ENCODE results near the gene LRFN5.
"Not testable (repeated sequence)": the region's sequence is repeated elsewhere in the genome, so short reads cannot be mapped to it uniquely, and the experiment has no call there.

The LRFN5 gene

DNA sequence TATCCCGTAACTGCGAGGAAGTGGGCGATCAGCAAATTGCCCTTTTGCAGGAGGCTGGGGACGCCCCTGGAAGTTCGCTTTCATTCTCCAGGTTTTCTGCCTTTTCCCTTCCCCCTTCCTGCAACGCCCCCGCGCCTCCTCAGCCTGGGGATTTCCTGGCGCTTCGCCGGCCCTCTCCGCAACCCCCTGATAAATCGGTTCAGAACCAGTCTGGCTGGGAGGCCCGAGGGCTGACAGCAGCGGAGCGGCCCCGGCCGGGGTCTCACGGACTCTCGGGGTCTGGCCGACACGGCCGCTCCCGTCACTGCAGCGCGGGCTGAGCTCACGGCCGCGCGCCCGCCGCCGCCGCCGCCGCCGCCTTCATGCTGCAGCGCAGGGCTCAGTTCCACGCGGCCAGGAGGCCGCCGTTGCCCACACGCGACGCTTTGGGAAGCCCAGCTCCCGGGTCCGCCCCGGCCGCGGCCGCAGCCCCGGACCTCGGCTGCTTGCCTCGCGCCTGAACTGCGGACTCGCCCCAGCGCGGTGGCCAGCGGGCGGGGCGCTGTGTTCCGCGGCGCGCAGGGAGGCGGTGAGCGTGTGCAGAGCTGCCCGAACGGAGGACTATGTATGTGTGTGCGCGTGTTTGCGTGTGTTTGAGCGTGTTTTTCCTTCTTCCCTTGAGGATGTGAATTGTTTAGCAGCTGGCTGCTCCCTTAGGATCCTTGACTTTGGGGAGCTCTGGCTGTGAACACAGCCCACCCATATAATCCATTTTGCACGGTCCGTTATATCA, at the start of gene LRFN5:
LRFN5 (plus strand) TSS at position 345 of the 772 bp plus-strand sequence.
- DNase-seq (ENCODE audit: low read depth), result no peak

DNA sequence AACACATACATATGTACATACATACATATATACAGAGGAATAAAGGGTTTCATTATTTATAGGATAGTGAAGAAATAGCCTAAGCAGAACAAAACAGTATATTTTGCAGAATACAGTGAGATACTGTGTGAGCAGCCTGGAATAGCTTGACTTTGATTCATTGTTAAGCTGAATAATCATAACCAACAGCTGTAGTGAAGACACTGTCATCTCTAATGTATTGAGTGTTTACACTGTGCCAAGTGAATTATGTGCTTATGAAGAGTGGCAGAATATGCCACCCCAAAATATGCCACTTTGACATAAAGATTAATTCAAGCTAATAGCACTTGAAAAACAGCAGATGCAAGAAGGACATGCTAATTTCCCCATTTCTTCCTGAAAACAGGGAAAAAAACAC, 48.2 kb upstream of the LRFN5 start:
- no peak for DNase-seq (ENCODE audit: low read depth)

GRCh38 chr14:41566864-41567263, 39.8 kb upstream of the LRFN5 start:
- not testable (repeated sequence) for DNase-seq (ENCODE audit: low read depth)

GRCh38 chr14:41568979-41569378, 37.7 kb upstream of the LRFN5 start:
- no peak for DNase-seq (ENCODE audit: low read depth)

DNA sequence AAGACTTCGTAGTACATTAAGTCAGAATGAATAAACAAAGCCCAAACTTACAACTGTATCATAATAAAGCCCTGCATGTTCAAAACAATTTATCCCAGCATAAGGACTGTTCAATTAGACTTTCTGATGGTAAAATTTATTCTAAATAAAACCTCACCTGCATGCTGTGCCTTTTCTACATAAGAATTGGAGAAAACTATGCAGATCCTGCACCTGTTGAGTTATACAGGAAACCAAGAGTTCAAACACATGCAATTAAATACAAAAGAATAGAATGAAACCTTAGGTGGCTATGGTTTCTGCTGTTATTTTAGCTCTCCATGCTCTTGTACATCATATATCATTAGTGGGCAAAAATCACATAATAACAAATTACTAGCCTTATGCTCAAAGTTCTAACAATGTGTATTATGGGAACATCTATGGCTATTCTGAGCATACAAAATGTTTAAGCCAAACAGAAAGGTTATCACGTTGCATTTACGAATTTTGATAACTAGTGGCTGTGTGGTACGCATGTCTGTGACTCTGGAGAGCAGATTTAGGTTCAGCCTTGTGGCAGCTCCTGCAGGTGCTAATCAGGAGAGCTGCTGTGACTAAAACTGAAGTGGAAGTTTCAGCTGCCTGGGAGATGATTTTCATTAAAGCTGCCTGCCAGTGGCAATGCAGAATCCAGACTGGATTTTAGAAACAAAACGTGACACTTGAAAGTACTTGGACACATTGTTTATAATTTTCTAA, 36.1 kb upstream of the LRFN5 start:
- DNase-seq (ENCODE audit: low read depth), result no peak

- no peak for DNase-seq (ENCODE audit: low read depth)
Observed at GRCh38 chr14:41586237-41586636, 20.4 kb upstream of the LRFN5 start.

DNA sequence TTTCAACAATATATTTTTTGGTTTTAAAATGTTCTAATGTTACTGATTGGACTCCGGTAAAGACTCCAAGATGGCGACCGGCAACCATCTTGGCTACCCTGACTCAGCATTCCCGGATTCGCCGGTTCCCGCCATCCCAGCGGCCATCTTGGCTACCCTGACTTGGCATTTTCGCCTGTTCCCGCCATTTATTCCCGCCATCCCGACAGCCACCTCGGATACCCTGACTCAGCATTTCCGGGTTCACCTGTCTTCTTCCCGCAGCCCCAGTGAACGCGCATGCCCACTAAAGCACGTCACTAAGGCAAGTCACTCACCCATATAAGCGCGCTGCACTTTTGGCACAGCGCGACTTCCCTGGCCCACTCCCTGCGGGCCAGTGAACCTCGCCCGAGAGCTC, 9.0 kb upstream of the LRFN5 start:
- DNase-seq (ENCODE audit: low read depth), result no peak

- DNase-seq (ENCODE audit: low read depth), result not testable (repeated sequence)
Observed at GRCh38 chr14:41599805-41600385, 6.8 kb upstream of the LRFN5 start.

GRCh38 chr14:41604721-41605531, 1.8 kb upstream of the LRFN5 start:
- DNase-seq (ENCODE audit: low read depth), result no peak

- DNase-seq (ENCODE audit: low read depth), result no peak
Observed at GRCh38 chr14:41605550-41606281, 960 bp upstream of the LRFN5 start.

- no peak for DNase-seq (ENCODE audit: low read depth)
Observed at GRCh38 chr14:41606282-41606531, 469 bp upstream of the LRFN5 start.

GRCh38 chr14:41607304-41607775, 664 bp downstream of the LRFN5 start:
- no peak for DNase-seq (ENCODE audit: low read depth)

DNA sequence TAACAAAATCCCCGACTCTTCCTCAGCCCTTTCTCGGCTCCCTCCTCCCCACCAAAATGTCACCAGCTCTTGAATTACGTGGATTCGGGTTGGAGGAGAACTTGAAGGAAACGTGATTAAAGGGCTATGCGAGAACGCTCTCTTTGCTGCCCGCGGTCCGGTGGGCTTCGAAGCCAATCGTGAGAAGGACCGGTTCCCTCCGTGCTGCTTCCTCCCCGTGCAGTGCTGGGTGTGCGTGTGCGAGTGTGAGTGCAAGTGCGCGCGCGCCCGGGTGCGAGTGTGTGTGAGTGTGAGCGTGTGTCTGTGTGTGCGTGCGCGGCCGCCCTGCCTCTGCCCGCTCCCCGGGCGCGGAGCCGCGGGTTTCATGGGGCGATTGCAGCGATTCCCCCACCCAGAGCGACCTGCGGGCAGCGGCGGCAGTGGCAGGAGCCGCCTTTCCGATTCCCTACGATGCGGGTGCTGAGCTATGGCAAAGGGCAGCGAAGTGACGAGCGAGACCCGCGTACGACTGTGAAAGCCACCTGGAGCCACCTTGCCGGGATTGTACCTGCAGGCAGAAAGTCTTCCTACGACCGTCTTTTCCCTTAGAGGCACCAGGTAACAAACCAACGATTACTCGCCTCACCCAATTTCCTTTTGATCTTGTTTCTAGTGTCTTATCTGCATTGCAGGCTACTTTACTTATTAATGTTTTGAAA, 1.4 kb downstream of the LRFN5 start:
- no peak for DNase-seq (ENCODE audit: low read depth)

DNA sequence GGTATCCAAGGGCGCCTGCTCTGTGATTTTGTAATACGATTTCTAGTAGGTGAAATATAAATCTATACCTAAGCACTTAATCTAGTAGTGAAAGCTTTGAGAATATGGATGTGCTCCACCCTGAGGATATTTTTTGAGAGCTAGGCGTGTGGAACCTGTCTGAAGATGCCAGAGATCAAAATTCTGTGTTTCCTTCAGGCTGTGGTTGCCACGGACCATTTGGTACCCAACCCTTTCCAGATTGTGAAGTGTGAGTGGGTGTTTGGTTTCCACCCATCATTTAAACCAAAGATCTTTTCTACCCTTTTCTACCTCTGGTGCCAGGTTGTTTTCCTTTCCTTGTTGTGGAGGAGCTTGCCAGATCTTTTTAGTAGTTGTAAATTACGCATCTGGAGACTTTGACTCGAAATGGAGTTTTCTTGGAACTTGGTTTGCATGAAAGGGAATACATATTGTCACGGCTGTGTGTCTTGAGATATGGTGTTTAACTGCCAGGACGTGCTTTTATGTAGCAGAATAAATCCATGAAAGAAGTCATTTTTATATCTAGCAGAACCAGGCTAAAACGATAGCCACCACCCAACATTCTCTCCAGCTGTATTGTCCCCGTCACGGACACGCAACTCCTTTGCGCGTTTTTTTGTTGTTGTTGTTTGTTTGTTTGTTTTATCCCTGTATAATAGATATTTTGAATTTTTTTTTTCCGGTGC, 2.2 kb downstream of the LRFN5 start:
- DNase-seq (ENCODE audit: low read depth), result no peak

DNA sequence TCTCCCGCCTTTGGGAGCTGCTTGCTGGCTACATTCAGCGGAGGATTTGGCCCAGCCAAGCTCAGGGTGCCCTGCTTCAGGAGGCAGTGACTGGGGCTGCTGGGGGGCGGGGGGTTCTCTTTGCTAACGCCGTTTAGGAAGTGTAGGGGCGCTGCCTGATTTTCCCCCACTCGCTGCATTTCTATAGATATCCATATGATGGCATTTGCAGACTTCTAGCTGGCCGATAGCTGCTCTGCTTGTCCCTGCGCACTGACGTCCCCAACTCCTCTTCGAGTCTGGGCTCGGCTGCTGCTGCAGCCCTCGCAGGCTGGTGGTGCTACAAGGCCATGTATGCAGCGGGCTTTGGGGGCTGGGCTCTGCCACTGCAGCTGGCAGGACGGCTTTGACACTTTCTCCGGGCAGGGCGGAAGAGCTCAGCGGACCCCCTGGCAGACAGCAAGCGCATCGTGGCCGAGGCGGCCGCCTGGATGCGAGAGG, 3.1 kb downstream of the LRFN5 start:
- no peak for DNase-seq (ENCODE audit: low read depth)

- DNase-seq (ENCODE audit: low read depth), result no peak
Observed at GRCh38 chr14:41615011-41615595, 8.4 kb downstream of the LRFN5 start.

DNA sequence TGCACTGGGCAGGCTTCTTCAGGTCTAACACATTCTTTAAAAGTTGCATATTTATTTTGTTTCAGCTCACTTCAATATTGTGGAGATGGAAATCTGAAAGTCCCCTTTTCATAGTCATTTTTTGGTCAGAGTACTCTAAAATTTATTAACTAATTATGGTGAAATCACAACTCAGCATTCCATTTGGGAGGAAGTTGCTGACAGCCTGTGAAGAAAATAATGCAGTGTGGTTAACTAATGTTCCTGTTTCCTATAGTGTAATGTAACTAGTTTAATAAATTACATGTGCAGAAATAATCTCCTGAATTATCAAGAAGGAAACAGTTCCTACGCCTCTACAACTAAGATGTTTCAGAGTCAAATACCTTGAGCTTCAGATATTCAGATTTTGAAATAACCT, 17.1 kb downstream of the LRFN5 start:
- DNase-seq (ENCODE audit: low read depth), result no peak

- DNase-seq (ENCODE audit: low read depth), result no peak
Observed at GRCh38 chr14:41629876-41630275, 23.2 kb downstream of the LRFN5 start.

GRCh38 chr14:41634286-41634685, 27.6 kb downstream of the LRFN5 start:
- no peak for DNase-seq (ENCODE audit: low read depth)

Measured in activated T-cell treated with anti-CD3 and anti-CD28 coated beads for 24 hours (primary cell).